Renal pelvis (tissue), 4 donors: Measurements from ENCODE around the gene SFRP2. TPM values are rescaled to one million over a fixed set of nuclear protein-coding genes. Genes with fewer than 3 reads are reported as not detected.

Source experiments
- DNase-seq: peaks from one replicate; pipeline ENCODE4 v3.0.0-alpha.2; 2013
- polyA plus RNA-seq, 3 donors: library from polyadenylated mRNA; unstranded; fragments of 120-200 nt; gene quantifications; one replicate each; pipeline ENCODE4 v1.2.1, GENCODE V29; 2013; ENCODE audit not compliant: insufficient read length in 3 of 3

SFRP2 gene
- polyA plus RNA-seq, 3 donors = 14.2 to 15.4 (median 14.7) TPM

DNA sequence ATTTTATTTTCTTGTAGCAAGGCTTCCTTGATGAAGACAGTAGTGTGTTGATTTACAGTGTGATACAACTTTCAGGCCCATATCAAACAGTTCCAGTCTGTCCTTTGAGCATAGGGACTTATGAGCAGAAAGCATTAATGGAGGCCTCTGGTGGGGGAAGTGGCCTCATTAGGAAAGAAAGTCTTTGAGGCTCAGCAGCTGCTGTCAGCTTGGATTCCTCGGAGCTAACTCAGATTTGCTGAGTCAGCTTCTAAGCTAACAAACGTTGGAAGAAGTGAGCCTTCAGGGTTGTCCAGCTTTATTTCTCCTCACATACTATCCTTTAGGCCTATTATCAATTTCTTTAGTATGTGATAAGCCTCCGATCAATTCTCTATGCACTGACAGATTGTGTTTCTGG lies 15.8 kb upstream of the SFRP2 start:
- DNase-seq = peak; percentile 68

- DNase-seq = no peak
Observed at GRCh38 chr4:153799694-153800074, 10.8 kb upstream of the SFRP2 start.

DNA sequence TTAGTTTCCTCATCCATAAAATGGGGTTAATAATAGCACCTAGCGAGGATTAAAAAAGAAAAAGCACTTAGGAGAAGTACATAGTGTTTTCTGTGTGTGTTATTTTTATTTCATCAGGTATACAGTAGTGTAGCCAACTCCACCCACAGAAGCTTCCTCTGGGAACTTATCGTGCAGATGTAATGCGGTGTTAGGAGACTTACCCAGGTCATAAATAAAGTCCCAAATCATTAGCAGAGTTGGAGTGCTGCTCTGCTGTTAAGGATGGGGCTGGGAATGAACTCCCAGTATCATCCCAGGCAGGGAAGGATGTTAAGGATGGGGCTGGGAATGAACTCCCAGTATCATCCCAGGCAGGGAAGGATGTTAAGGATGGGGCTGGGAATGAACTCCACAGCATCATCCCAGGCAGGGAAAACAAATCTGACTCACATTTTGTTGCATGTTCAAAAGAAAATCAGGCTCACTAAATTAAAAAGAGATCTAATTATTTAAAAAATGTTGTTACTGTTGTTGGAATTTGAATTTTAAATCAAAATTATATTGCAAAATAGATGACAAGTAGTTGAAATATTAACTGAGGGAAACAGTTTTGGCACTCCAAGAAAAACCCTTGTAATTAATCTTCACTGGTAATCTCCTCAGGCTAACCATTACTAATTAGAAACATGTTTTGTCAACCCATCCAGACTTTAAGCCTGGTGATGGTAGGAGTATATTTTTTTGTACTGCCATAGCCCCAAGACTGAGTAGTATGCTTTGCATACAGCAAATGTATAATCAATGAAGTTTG lies 10.2 kb upstream of the SFRP2 start:
- DNase-seq = no peak

- DNase-seq = no peak
Observed at GRCh38 chr4:153798420-153798819, 9.5 kb upstream of the SFRP2 start.

DNA sequence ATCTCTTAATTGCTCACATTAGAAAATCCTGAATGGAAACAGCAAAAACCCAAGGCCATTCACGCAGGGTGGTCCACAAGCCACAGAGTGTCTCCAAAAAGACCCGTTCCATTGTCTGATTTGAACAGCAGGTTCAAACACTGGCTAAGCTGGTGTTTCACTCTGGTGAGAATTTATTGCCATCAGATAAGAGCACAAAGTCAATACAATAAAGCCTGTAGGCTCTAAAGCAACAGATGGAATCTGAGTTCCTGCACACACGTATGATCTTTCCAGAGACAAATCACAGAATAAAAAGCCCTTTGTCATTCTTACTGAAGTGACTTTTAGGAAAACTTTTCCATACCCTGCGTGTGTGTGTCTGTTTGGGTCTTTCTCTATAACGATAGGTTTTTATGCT lies 5.1 kb upstream of the SFRP2 start:
- no peak for DNase-seq

DNA sequence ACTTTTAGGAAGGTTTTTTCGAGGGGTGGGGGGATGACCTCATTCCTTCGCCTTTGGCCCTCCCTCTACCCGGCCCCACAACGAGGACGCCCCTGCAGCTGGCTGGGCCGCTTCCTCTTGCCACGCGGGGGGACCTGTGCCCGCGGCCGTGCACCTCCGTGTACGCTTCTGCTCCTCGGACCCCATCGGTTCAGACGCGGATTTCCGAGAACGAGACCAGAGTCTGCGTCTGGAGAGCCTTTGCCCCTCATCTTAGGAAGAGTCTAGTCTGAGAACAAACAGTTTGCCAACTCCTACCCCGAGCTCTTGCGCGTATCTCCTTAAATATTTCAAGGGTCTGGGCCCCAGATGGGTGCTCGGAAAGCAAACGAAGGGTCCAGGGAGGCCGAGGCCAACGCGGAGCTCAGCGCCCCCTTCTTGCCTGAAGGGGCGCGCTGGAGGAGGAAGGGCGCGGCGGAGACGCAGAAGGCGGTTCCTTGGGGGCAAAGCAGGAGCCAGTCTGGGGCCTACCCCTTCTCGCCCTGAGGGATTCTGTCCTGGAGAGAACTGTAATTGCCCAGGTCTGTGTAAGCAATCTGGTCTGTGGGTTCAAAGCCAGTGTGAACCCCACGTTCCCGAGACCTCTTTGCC lies 3.9 kb upstream of the SFRP2 start:
- no peak for DNase-seq

DNA sequence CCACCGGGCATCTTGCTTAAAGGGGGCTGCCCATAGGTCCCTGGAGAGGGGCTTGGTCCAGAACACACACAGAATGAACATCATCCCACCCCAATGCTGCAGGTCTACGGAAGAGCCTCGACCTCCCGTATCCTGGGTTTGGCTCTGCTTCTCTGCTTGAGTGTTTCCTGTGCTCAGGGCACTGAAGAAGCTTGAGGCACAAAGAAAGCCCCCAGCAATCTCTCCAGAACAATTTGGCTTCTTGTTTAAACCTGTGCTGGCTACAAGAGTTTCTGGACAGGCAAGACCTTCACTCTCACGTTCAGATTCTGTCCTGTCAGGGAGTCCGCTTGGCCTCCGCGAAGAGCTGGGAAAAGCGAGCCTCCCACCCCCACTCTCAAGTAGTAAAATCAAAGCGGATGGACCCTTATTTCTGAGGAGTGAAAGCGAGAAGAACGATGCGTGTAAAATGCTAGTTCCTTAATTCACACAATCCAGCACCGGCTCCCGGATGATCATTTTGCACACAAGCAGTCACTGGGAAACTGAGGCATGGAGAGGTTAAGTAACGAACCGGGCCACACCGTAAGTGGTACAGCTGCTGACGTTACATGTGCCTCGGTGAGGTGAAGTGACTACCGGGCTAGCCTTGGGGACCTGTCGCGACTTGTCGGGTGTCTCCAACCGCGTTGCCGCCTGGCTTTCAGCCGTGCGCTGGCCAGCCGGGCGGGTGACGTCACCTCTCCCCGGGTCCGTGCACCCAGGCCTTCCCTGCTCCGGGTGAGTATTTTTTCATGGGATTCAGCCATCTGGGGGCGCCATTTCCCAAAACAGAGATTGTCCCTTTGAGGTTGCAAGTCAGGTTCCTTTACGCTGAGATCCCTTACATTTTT lies 3.1 kb upstream of the SFRP2 start:
- peak; percentile 91 for DNase-seq

DNA sequence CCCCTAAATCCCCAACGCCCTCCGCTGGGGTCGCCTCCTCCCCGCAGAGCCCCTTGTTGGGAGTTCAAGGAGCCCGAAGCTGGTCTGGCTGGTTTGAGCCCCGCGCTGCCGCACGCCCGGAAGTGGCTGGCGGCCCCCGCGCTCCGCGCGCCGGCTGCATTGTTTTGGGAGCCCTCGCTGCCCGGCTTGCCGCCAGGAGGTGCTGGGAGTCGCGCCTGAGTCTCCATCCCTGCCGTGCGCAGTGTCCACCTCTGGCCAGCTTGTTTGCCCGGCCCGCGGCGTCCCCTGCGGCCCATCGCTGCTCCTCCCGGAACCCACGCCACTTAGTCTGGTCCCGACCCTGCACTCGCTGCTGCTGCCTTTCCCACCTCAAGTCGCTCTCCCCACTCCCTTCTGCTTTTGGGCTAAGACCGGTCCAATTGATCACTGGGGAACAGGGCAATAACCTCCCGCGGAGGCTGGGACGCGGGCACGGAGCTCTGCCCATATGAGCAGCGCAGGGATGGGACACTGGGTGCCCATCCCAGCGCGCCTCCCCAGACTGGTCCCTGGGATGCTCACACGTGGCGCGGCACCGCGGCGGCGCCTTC lies 2.2 kb upstream of the SFRP2 start:
- no peak for DNase-seq

DNA sequence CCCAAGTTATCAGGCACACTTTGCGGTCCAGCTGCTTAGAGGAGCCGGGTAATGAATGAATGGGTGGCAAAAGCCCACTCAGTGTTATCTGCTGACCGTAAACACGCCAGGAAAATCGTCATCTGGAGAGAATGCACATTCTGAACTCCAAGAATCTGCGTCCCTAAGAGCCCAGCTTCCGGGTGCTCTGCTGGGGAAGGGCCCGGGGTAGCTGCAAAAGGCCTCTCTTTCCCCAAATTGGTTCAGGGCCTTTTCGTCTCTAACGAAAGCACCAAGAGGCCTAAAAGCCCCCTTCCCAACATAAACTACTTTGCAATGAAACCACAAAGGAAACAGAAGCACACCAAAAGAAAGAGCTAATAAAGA lies 1.6 kb upstream of the SFRP2 start:
- DNase-seq = no peak

DNA sequence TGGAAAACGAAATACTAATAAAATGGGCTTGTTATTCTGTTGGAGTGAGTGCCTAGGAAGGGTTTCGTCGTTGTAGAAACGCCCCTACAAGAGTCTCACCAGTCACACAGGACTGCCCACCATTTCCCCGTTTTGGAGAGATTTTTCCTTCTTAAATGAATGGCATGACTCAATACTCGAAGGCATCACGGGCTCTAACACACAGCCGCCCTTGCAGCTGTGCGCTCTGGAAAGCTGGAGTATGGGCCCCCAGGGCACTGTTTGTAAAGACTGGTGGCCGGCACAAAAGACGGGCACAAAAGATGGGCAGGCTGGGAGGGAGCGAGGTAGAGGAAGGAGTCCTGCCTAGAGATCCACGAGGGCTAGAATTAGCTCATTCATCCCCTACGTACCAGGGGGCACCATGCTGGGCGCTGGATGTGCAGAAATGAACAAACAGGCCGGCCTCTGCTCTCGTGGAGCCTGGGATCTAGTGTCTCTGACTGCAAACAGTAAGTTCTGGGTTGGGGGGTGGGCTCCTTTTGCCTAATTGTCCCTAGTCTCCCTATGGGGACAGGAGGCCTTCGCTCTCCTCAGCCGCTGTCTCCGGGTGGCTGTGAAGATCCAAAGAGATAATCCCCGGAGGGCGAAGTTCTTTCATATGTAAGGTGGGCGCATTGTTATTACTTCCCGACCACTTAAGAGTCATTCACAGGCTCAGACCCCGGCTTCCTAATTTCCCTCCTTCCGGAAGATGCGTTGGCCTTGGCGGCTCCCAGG lies 1.0 kb upstream of the SFRP2 start:
- no peak for DNase-seq

- no peak for DNase-seq
Observed at GRCh38 chr4:153788051-153788412, 851 bp downstream of the SFRP2 start.

- no peak for DNase-seq
Observed at GRCh38 chr4:153787575-153787974, 1.3 kb downstream of the SFRP2 start.

- DNase-seq = no peak
Observed at GRCh38 chr4:153787061-153787560, 1.8 kb downstream of the SFRP2 start.

DNA sequence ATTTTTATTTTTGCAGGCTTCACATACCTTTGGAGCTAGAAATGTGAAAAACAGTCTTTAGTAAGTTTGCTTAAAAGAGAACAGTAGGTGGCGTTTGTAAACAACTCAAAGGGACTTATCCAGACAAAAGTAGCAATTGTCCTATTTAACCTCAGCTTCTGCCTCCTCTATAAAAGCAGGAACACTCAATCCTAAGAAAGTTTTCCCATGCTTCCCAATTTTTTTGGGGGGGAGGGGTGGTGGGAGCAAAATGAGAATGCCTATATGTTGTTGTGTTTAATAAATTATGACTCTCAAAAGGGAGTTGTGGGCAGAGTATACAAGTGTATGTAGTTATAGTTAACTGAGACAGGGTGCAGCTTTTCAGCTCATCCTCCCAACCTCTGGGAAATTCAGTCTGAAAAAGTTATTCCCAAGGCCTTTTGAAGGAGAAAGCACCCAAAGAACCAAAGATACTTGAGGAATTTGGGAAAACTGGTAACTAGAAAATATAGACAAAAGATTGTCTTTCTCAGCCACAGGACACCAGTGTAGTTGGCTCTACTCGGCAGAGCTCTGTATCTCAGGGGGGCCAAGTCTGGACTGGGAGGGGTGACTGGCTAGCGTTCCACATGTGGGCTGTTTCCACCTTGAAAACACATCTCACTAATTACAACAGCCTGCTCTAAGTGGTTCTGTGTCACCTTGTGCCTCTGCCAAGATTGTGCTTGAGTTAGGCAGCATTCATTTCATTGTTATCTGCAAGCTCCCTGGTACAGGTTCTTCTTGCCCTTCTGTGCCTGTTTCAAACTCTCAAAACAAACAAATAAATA lies 2.8 kb downstream of the SFRP2 start:
- no peak for DNase-seq

- DNase-seq = no peak
Observed at GRCh38 chr4:153784166-153784699, 4.7 kb downstream of the SFRP2 start.

DNA sequence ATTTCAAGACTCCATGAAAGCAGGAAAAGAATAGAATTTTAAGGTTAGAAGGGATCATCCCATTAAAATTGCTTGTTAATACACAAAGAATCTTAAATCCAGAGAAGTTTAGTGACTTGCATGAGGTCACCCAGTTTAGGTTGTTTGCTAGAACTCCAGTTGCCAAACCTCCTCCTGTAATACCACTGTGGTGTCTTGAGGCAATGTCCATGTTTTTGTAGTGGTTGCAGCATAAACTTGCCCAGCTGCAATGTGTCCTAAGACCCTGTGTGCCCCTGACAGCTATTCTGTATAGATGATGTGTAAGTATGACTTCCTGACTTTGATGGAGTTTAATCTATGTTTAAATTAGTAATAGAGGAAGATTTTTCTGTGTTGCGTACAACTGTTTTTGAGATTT lies 6.3 kb downstream of the SFRP2 start:
- no peak for DNase-seq

GRCh38 chr4:153781717-153782416 lies 7.0 kb downstream of the SFRP2 start:
- DNase-seq = peak; percentile 68

GRCh38 chr4:153781280-153781679 lies 7.6 kb downstream of the SFRP2 start:
- no peak for DNase-seq

- DNase-seq = no peak
Observed at GRCh38 chr4:153780876-153781275, 8.0 kb downstream of the SFRP2 start.

DNA sequence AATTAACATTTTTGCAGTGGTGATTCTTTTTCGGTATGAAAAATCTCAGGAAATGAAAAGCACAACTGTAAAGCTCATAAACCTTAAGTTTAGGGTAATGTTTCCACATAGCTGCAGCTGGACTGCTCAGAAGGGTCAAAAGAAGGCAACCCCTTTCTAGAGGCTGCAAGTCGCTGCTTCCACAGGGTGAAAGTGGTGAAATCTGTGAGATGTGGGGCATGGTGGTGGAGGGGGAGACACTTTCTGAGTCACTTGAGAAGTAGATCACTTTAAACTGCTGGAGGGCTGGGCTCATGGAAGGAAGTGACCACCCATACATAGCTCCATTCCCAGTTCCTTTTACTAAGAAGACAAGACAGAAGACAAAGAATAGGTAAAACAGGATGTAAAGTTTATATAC lies 8.7 kb downstream of the SFRP2 start:
- DNase-seq = no peak
